ENCODE measurements around the gene AOAH. TPM values are rescaled to one million over a fixed set of nuclear protein-coding genes. Genes with fewer than 3 reads are reported as not detected.

AOAH gene
- total and polyA plus RNA-seq, 2 of the 13 experiments (the other 11 are each of a cell fraction or from before 2014, with no cell fraction given) = not detected

DNA sequence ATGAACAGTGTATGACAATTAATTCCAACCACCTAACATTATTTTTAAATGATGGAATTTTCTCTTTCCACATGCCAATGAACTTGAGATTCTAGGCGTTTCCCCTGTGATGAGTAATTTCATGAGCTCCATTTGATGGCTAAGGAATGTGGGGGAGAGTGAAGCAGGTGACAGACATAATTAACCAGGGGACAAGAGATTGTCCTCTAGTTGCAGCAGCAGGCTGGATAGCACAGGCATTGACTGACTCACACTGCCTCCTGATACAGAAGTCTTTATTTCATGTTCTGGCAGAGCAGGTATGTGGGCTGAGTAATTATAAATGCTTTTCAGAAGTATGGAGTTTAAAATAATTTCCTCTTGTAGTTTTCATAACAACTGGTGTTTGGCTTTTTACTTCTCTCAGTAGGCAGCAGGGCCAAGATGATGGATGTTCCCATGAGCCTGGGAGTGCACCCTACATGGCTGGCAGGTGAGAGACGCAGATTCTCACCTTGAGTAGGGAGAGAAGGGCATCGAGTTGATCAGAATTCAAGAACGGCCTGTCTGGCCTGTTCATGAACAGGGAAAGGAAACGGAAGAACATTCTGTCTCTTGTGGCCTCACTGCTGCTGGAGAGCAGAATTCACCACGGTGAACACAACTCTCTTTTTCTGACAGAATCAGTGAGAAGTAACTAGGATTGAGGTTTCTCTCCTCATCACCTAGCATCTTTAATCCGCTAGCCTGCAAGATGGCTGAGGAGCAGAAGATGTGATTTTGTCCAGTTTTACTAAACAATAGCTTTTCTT is 118.8 kb downstream of the AOAH start:
- no TSS peak for BruUV-seq (replicated peaks)

More for the DNA sequence above, 118.8 kb downstream of the AOAH start:
- Histone ChIP-seq H4K20me1 (ENCODE audit: insufficient read depth, low read length) (no peaks in the 10 kb centered on the region), H3K27me3 (ENCODE audit: control insufficient read depth in 1 of 2, insufficient read depth in 2 of 2, low read length in 2 of 2) (peaks cover 0 to 16% of the 10 kb centered on the region in 2 experiments; a peak in 1 of 5 replicates), H3K9ac (ENCODE audit: insufficient read depth, low read depth, low read length) (no peak overlapping the region), H3K79me2 (ENCODE audit: insufficient read depth, low read length) (no peaks in the 10 kb centered on the region), H3K27ac (ENCODE audit: extremely low read length, insufficient read depth, low read length) (no peak overlapping the region), H3K36me3 (replicated peaks in 1 of 2; ENCODE audit: control insufficient read depth in 1 of 2, insufficient read depth in 2 of 2, low read length in 2 of 2) (no peaks in the 10 kb centered on the region), H3K4me2 (ENCODE audit: low read depth, low read length) (no peak overlapping the region), H2AFZ (ENCODE audit: low read length) (no peak overlapping the region), H3K9me3 (ENCODE audit: low read length) (no peaks in the 10 kb centered on the region), H3K4me1 (ENCODE audit: insufficient read depth, low read length) (no peaks in the 10 kb centered on the region), H3K4me3 (replicated peaks in 1 of 3; ENCODE audit: insufficient read depth in 1 of 3, low read depth in 2 of 3, low read length in 3 of 3) (no peak overlapping the region)
- in situ Hi-C loops (cut with HindIII; ENCODE audit: extremely low pct_ligation_motif_present, low pct_unique_long_range_greater_than_20kb) (no loop called here), intact Hi-C loops (cut with micrococcal nuclease; ENCODE audit: unreplicated experiment) (no loop called here)
- 29% methylated on average over 7 of the region's 7 CpGs for WGBS (ENCODE audit: low lambda C conversion rate)
- CTCF ChIA-PET (ENCODE audit: low intra/inter-chr PET ratio, low total read pairs) = no interaction called here
- POLR2A ChIA-PET = no interaction called here
- no peak for ATAC-seq
- TF ChIP-seq WIZ (CRISPR knock-in tag; IDR thresholded peaks at IDR 0.05) (no peak), ZBTB8A (CRISPR knock-in tag; IDR thresholded peaks at IDR 0.05; ENCODE audit: borderline replicate concordance, low read depth) (no peak), POLR2AphosphoS5 (IDR thresholded peaks at IDR 0.05; ENCODE audit: low read depth, low read length) (no peak), ZFP41 (CRISPR knock-in tag; IDR thresholded peaks at IDR 0.05; ENCODE audit: borderline replicate concordance) (no peak), GABPA (IDR thresholded peaks at IDR 0.05; ENCODE audit: low read depth, low read length) (no peak), GABPA (CRISPR knock-in tag; IDR thresholded peaks at IDR 0.05; ENCODE audit: low read depth) (no peak), SMAD1 (CRISPR knock-in tag; IDR thresholded peaks at IDR 0.05; ENCODE audit: borderline replicate concordance, low read depth) (no peak), FOXA1 (IDR thresholded peaks at IDR 0.05) (no peak), FOXA1 (CRISPR knock-in tag; IDR thresholded peaks at IDR 0.05) (no peak), ZFP82 (CRISPR knock-in tag; IDR thresholded peaks at IDR 0.05; ENCODE audit: borderline replicate concordance) (no peak), ESRRA (CRISPR knock-in tag; IDR thresholded peaks at IDR 0.05; ENCODE audit: low read depth) (no peak), JUN (CRISPR knock-in tag; IDR thresholded peaks at IDR 0.05) (no peak), SCMH1 (CRISPR knock-in tag; IDR thresholded peaks at IDR 0.05; ENCODE audit: borderline replicate concordance) (no peak), MTA1 (CRISPR knock-in tag; IDR thresholded peaks at IDR 0.05; ENCODE audit: borderline replicate concordance) (no peak), ARNTL (CRISPR knock-in tag; IDR thresholded peaks at IDR 0.05) (no peak), FOXP1 (IDR thresholded peaks at IDR 0.05) (no peak), FOXP1 (CRISPR knock-in tag; IDR thresholded peaks at IDR 0.05) (no peak)
- TF ChIP-seq, protein P1, sequence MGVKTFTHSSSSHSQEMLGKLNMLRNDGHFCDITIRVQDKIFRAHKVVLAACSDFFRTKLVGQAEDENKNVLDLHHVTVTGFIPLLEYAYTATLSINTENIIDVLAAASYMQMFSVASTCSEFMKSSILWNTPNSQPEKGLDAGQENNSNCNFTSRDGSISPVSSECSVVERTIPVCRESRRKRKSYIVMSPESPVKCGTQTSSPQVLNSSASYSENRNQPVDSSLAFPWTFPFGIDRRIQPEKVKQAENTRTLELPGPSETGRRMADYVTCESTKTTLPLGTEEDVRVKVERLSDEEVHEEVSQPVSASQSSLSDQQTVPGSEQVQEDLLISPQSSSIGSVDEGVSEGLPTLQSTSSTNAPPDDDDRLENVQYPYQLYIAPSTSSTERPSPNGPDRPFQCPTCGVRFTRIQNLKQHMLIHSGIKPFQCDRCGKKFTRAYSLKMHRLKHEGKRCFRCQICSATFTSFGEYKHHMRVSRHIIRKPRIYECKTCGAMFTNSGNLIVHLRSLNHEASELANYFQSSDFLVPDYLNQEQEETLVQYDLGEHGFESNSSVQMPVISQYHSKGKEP (CRISPR knock-in tag; IDR thresholded peaks at IDR 0.05) = no peak
- TF ChIP-seq, protein P2, sequence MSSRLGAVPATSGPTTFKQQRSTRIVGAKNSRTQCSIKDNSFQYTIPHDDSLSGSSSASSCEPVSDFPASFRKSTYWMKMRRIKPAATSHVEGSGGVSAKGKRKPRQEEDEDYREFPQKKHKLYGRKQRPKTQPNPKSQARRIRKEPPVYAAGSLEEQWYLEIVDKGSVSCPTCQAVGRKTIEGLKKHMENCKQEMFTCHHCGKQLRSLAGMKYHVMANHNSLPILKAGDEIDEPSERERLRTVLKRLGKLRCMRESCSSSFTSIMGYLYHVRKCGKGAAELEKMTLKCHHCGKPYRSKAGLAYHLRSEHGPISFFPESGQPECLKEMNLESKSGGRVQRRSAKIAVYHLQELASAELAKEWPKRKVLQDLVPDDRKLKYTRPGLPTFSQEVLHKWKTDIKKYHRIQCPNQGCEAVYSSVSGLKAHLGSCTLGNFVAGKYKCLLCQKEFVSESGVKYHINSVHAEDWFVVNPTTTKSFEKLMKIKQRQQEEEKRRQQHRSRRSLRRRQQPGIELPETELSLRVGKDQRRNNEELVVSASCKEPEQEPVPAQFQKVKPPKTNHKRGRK (CRISPR knock-in tag; IDR thresholded peaks at IDR 0.05) = no peak
- TF ChIP-seq, protein P3, sequence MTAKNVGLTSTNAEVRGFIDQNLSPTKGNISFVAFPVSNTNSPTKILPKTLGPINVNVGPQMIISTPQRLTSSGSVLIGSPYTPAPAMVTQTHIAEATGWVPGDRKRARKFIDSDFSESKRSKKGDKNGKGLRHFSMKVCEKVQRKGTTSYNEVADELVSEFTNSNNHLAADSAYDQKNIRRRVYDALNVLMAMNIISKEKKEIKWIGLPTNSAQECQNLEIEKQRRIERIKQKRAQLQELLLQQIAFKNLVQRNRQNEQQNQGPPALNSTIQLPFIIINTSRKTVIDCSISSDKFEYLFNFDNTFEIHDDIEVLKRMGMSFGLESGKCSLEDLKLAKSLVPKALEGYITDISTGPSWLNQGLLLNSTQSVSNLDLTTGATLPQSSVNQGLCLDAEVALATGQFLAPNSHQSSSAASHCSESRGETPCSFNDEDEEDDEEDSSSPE (CRISPR knock-in tag; IDR thresholded peaks at IDR 0.05) = no peak
- DNase-seq (ENCODE audit: low spot score) = no peak
- no peak for FAIRE-seq

Measured in HepG2 (cell line).